GM19397 (cell line): ENCODE data around the gene RNF207.

ENCODE experiments used
- ATAC-seq: cut with Tn5 transposase; IDR thresholded peaks from one replicate; pipeline ENCODE4 v1.9.1; 2021; ENCODE audit warnings: mild to moderate bottlenecking, moderate library complexity; ENCODE audit not compliant: unreplicated experiment

RNF207 gene

GRCh38 chr1:6247651-6248050 is 41.7 kb downstream of the RNF207 start:
- ATAC-seq: no peak

GRCh38 chr1:6248161-6248776 is 42.4 kb downstream of the RNF207 start:
- no peak for ATAC-seq

- ATAC-seq: no peak
Observed at GRCh38 chr1:6248932-6249738, 43.2 kb downstream of the RNF207 start.

- no peak for ATAC-seq
Observed at GRCh38 chr1:6249739-6250689, 44.1 kb downstream of the RNF207 start.

GRCh38 chr1:6251233-6251632 is 45.3 kb downstream of the RNF207 start:
- no peak for ATAC-seq

GRCh38 chr1:6251681-6252373 is 45.9 kb downstream of the RNF207 start:
- ATAC-seq: no peak

GRCh38 chr1:6252374-6252710 is 46.4 kb downstream of the RNF207 start:
- ATAC-seq: no peak

- no peak for ATAC-seq
Observed at GRCh38 chr1:6253380-6253779, 47.5 kb downstream of the RNF207 start.

- ATAC-seq: no peak
Observed at GRCh38 chr1:6254691-6255090, 48.8 kb downstream of the RNF207 start.

GRCh38 chr1:6256645-6257044 is 50.7 kb downstream of the RNF207 start:
- ATAC-seq: no peak

- no peak for ATAC-seq
Observed at GRCh38 chr1:6257541-6258069, 51.7 kb downstream of the RNF207 start.

GRCh38 chr1:6258675-6259074 is 52.8 kb downstream of the RNF207 start:
- no peak for ATAC-seq

GRCh38 chr1:6259491-6260362 is 53.8 kb downstream of the RNF207 start:
- peak; percentile 42 for ATAC-seq

GRCh38 chr1:6260433-6260934 is 54.6 kb downstream of the RNF207 start:
- ATAC-seq: no peak

GRCh38 chr1:6260961-6261614 is 55.2 kb downstream of the RNF207 start, which contains the start of gene GPR153:
Gene GPR153, minus strand, starts transcription at chr1:6261098. Its CDS starts 6,193 bp downstream, at chr1:6254905.
- ATAC-seq: no peak

- ATAC-seq: no peak
Observed at GRCh38 chr1:6261615-6261995, 55.7 kb downstream of the RNF207 start.

- ATAC-seq: no peak
Observed at GRCh38 chr1:6262555-6263420, 56.9 kb downstream of the RNF207 start.

GRCh38 chr1:6263716-6264115 is 57.8 kb downstream of the RNF207 start:
- no peak for ATAC-seq
